Cardiac muscle cell (in vitro differentiated cells and primary cell): ENCODE data around the gene ARHGEF3. TPM values are rescaled to one million over a fixed set of nuclear protein-coding genes. Genes with fewer than 3 reads are reported as not detected.
A peak's percentile ranks its signal among the peaks of the same experiment; 100 is the strongest.

Experiments
- DNase-seq, 2 donors: peaks; one replicate each; pipeline versions ENCODE4 v3.0.0 to v3.0.0-alpha.2; 2010 to 2017; ENCODE audit warnings: low read depth in 1 of 2, low spot score in 1 of 2
- H3K27ac ChIP-seq: fragments of 200-600 bp; sonication (generic); 2 replicates; pipeline ENCODE4 v1.5.1; 2016
- H3K27me3 ChIP-seq: fragments of 200-600 bp; sonication (generic); 2 replicates; pipeline ENCODE4 v1.6.0; 2016; ENCODE audit warnings: control low read depth
- H3K36me3 ChIP-seq: fragments of 200-600 bp; sonication (generic); 2 replicates; pipeline ENCODE4 v1.5.1; 2016; ENCODE audit warnings: control low read depth
- H3K4me1 ChIP-seq: fragments of 200-600 bp; sonication (generic); 2 replicates; pipeline ENCODE4 v1.8.1; 2017; ENCODE audit warnings: low read depth, mild to moderate bottlenecking, mixed run types
- H3K4me3 ChIP-seq: fragments of 200-600 bp; sonication (generic); 2 replicates; pipeline ENCODE4 v1.5.1; 2016; ENCODE audit warnings: mild to moderate bottlenecking
- H3K9me3 ChIP-seq: fragments of 200-600 bp; sonication (generic); 2 replicates; pipeline ENCODE4 v1.5.1; 2017; ENCODE audit warnings: low read depth, mild to moderate bottlenecking, control low read depth
- CTCF ChIP-seq: IDR thresholded peaks from 2 replicates; pipeline ENCODE4 v1.5.1; 2012; ENCODE audit warnings: low read depth, mild to moderate bottlenecking, low read length
- polyA plus RNA-seq: library from polyadenylated mRNA; unstranded; fragments of >200 nt; fragmentation: Nextera tagmentation; extraction: Ambion mirVana; gene quantifications from 2 replicates; pipeline ENCODE4 v1.2.1, GENCODE V29; 2016
- total RNA-seq: library from RNA; depleted of rRNA; stranded (reverse); fragments of >200 nt; gene quantifications from 2 replicates; pipeline ENCODE4 v1.2.3, GENCODE V29; 2016

Gene ARHGEF3
- total and polyA plus RNA-seq, 2 experiments from 2014 or later = 9.3 to 12.8 TPM

- no peak for TF ChIP-seq CTCF
- Histone ChIP-seq H3K27ac (no peak overlapping the region), H3K36me3 (no peaks in the 10 kb centered on the region), H3K9me3 (no peaks in the 10 kb centered on the region), H3K4me1 (peaks cover 9% of the 10 kb centered on the region), H3K27me3 (no peaks in the 10 kb centered on the region), H3K4me3 (no peak overlapping the region)
- no peak for DNase-seq
Observed at GRCh38 chr3:56825567-56826438, 24.1 kb upstream of the ARHGEF3 start.

GRCh38 chr3:56823984-56824703 is 22.4 kb upstream of the ARHGEF3 start:
- TF ChIP-seq CTCF = no peak
- Histone ChIP-seq H3K36me3 (no peaks in the 10 kb centered on the region), H3K27ac (no peak overlapping the region), H3K4me1 (peaks cover 9% of the 10 kb centered on the region), H3K27me3 (no peaks in the 10 kb centered on the region), H3K4me3 (no peak overlapping the region), H3K9me3 (no peaks in the 10 kb centered on the region)
- DNase-seq = no peak

- no peak overlapping the region for H3K4me3 ChIP-seq
- H3K27ac ChIP-seq = peak overlapping the region; percentile 21
- H3K27me3 ChIP-seq = no peaks in the 10 kb centered on the region
- peaks cover 9% of the 10 kb centered on the region for H3K4me1 ChIP-seq
- peak in 1 of 2 donors; percentile 10 for DNase-seq
- no peaks in the 10 kb centered on the region for H3K36me3 ChIP-seq
- no peaks in the 10 kb centered on the region for H3K9me3 ChIP-seq
- no peak for TF ChIP-seq CTCF
Observed at GRCh38 chr3:56823421-56823926, 21.7 kb upstream of the ARHGEF3 start.

GRCh38 chr3:56822501-56822900 is 20.8 kb upstream of the ARHGEF3 start:
- Histone ChIP-seq H3K9me3 (no peaks in the 10 kb centered on the region), H3K4me3 (no peak overlapping the region), H3K4me1 (peaks cover 9% of the 10 kb centered on the region), H3K36me3 (no peaks in the 10 kb centered on the region), H3K27me3 (no peaks in the 10 kb centered on the region), H3K27ac (no peak overlapping the region)
- no peak for DNase-seq
- no peak for TF ChIP-seq CTCF

- Histone ChIP-seq H3K9me3 (no peaks in the 10 kb centered on the region), H3K4me1 (peaks cover 9% of the 10 kb centered on the region), H3K27me3 (no peaks in the 10 kb centered on the region), H3K4me3 (no peak overlapping the region), H3K27ac (no peak overlapping the region), H3K36me3 (no peaks in the 10 kb centered on the region)
- DNase-seq = no peak
- no peak for TF ChIP-seq CTCF
Observed at GRCh38 chr3:56819016-56819809, 17.5 kb upstream of the ARHGEF3 start.
